Heart left ventricle (tissue), 16 donors: ENCODE data around the gene NCAM1. TPM values are rescaled to one million over a fixed set of nuclear protein-coding genes. Genes with fewer than 3 reads are reported as not detected.

Experiments
- ATAC-seq, 4 donors: fragments of 200-7000 bp; cut with Tn5 transposase; one replicate each; pipeline ENCODE4 v1.9.1; 2020 to 2022; ENCODE audit warnings: moderate library complexity in 4 of 4, mild to moderate bottlenecking in 3 of 4, moderate number of reproducible peaks in 1 of 4
- DNase-seq, 5 donors: peaks; one replicate each; pipeline ENCODE4 v3.0.0-alpha.2; 2020
- H3K27ac ChIP-seq, 12 donors: fragments of 200-600 bp; sonication (generic) in 4 of 12; one replicate each; pipeline versions ENCODE4 v1.5.0 to v1.8.0; 2016 to 2022; ENCODE audit warnings: mild to moderate bottlenecking in 2 of 12
- H3K27me3 ChIP-seq, 9 donors: fragments of 200-600 bp; sonication (generic) in 2 of 9; one replicate each; pipeline versions ENCODE4 v1.5.1 to v1.8.0; 2016 to 2022; ENCODE audit warnings: mild to moderate bottlenecking in 3 of 9
- H3K36me3 ChIP-seq, 9 donors: fragments of 200-600 bp; sonication (generic) in 2 of 9; one replicate each; pipeline versions ENCODE4 v1.5.0 to v1.8.0; 2018 to 2022; ENCODE audit warnings: mild to moderate bottlenecking in 2 of 9
- H3K4me1 ChIP-seq, 12 donors: fragments of 200-600 bp; sonication (generic) in 4 of 12; one replicate each; pipeline versions ENCODE4 v1.5.0 to v1.8.0; 2016 to 2022; ENCODE audit warnings: mild to moderate bottlenecking in 3 of 12
- H3K4me3 ChIP-seq, 12 donors: fragments of 200-600 bp; sonication (generic) in 4 of 12; one replicate each; pipeline versions ENCODE4 v1.5.0 to v1.8.0; 2017 to 2022; ENCODE audit warnings: mild to moderate bottlenecking in 9 of 12, moderate library complexity in 4 of 12
- H3K9me3 ChIP-seq, 12 donors: fragments of 200-600 bp; sonication (generic) in 4 of 12; one replicate each; pipeline versions ENCODE4 v1.5.0 to v1.8.0; 2016 to 2022; ENCODE audit warnings: mild to moderate bottlenecking in 1 of 12
- CTCF ChIP-seq, 12 donors: fragments of 200-600 bp; sonication (generic) in 4 of 12; IDR thresholded peaks; one replicate each; pipeline versions ENCODE4 v1.5.0 to v1.8.0; 2018 to 2022; ENCODE audit warnings: antibody characterized with exemption in 12 of 12, mild to moderate bottlenecking in 5 of 12
- POLR2A ChIP-seq, 2 donors: fragments of 450-650 bp; IDR thresholded peaks; one replicate each; pipeline ENCODE4 v1.6.1; 2017; ENCODE audit warnings: antibody characterized with exemption in 2 of 2, mild to moderate bottlenecking in 2 of 2, moderate library complexity in 2 of 2
- WGBS, 4 donors: extraction: QIAGEN DNeasy Blood & Tissue Kit in 2 of 4; methylation state at CpG; one replicate each; pipeline versions ENCODE4 v1.1.5 to v1.1.7; 2013 to 2018; 5-methylcytosine and 5-hydroxymethylcytosine counted together
- intact Hi-C, 10 donors: fragments of 100-400 bp; cut with DNase I; formaldehyde crosslinking; loops; one replicate each; pipeline versions ENCODE4 v1.11.1 to v1.14.2; 2022
- polyA plus RNA-seq, 2 donors: library from polyadenylated mRNA; stranded (reverse); fragments of 200-250 nt; gene quantifications; one replicate each; pipeline ENCODE4 v1.2.3, GENCODE V29; 2013
- total RNA-seq, 9 donors: library from RNA; depleted of rRNA in 2 of 9; stranded (reverse); fragments of >200 nt in 2 of 9; fragmentation: NEBNext Ultra II Directional in 3 of 9; extraction: Animal tissue kit (Norgen Biotek cat#: 25700) in 3 of 9; gene quantifications; one replicate each; pipeline versions ENCODE4 v1.1.0 to v1.2.4, GENCODE V29; 2016 to 2023
- donor health status: ischemic (EF 13 %, LVEDD 7.1; RV severe dilation, severe dysfunction).
- donor health status: healthy with polysubstance abuse.
- donor health status: DM: no; HTN: yes; CAD: no.
- donor health status: DM: no; HTN: no; CAD: no.
- donor health status: ischemic (EF 25% LVEDD 6.9; RV normal size, moderate dysfunction).
- donor health status: ischemic (EF 25% LVEDD 5.7; RV mildly dilated, moderate dysfunction).
- donor health status: healthy.
- donor health status: DM: yes; HTN: yes; CAD: no.
- donor health status: ischemic (EF 35%, LVEDD 5.7; RV mildly dilated, moderate dysfunction).
- donor health status: nonischemic (EF 11% LVEDD 7.7; RV severe dilation, severe dysfunction).
- donor health status: DM: yes; HTN: yes; CAD: no.
- donor health status: PGD.
- donor health status: ischemic (EF 29% LVEDD 5.4; RV normal size, mild dysfunction).
- donor health status: nonischemic (EF 23%, LVEDD 6.1; RV moderate dilation, normal function).

Gene NCAM1
- total and polyA plus RNA-seq, 11 donors, result 78.0 to 753 (median 389) TPM

DNA sequence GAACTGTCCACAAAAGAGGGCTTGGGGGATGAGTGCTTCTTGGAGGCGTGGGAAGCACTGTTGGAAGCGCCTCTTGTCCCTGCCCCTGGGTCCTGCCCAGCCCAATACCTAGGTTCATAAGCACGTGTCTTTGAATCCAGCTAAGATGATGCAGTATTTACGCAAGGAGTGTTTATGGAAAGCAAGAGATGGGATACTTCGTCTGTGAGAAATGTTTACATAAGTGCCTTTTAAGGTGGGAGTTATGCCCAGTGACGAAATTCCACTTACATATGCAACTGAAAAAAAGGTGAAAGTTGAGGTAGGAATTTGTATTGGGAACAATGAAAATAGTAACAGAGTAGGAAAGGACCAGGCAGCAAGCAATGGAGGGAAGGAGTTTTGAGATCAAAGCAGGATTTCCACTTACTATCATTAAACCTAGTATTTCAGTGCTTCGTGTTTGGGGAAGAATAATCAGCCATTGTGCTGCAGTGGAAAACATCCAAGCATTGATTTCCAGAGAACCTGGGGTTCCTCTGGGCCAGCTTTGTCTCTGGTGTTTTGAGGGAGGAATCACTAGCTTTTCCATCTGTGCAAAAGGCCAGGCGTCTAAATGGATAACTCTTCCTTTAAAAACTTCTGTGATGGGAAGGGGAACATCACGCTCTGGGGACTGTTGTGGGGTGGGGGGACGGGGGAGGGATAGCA, 237.9 kb downstream of the NCAM1 start:
- Histone ChIP-seq H3K27ac (no peak overlapping the region), H3K36me3 (no peaks in the 10 kb centered on the region), H3K4me3 (no peak overlapping the region), H3K4me1 (peaks cover 0 to 33% (median 8%) of the 10 kb centered on the region in 12 donors), H3K9me3 (no peaks in the 10 kb centered on the region), H3K27me3 (no peaks in the 10 kb centered on the region)
- DNase-seq, result no peak
- ATAC-seq, result no peak
- WGBS, 4 donors, result 58 to 73% (median 67%) methylated on average over 10 of the region's 10 CpGs
- intact Hi-C loops, result no loop called here
- TF ChIP-seq CTCF (IDR thresholded peaks at IDR 0.05), result no peak
- no peak for TF ChIP-seq POLR2A (IDR thresholded peaks at IDR 0.05)

DNA sequence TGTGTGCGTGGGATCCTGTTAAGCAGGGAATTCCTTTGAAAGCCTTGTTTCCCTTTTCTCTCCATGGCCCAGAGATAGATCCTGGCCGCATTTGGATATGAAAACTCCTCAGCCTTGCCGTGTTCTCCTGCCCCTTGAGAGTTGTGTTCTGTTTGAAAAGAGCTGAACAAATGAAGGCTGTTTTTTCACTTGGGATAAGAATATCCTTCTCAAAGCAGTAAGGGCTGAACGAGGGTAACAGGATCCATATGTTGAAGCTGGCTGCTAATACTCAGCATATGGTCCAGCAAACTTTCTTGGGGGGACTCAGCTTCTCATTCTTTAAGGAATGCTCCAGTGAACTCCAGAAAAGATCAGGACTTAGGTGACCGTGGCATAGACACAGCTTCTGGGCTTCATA, 238.6 kb downstream of the NCAM1 start:
- no peaks in the 10 kb centered on the region for H3K27me3 ChIP-seq
- H3K27ac ChIP-seq, result no peak overlapping the region
- H3K4me3 ChIP-seq, result no peak overlapping the region
- intact Hi-C loops, result loop anchor here in 1 of 10 donors (10.0 kb wide), 1 partner anchor 235 kb away; the partner anchor contains the start of gene NCAM1
- H3K36me3 ChIP-seq, result peaks cover 0 to 5% (median 0%) of the 10 kb centered on the region in 9 donors
- TF ChIP-seq CTCF (IDR thresholded peaks at IDR 0.05) (no peak), POLR2A (IDR thresholded peaks at IDR 0.05) (no peak)
- peak in 1 of 4 donors; percentile 45 for ATAC-seq
- DNase-seq, result no peak
- H3K4me1 ChIP-seq, result peaks cover 0 to 26% (median 2%) of the 10 kb centered on the region in 12 donors
- no peaks in the 10 kb centered on the region for H3K9me3 ChIP-seq
- 45 to 57% (median 53%) methylated on average over 5 of the region's 5 CpGs for WGBS, 4 donors

- ATAC-seq, result no peak
- Histone ChIP-seq H3K4me3 (no peak overlapping the region), H3K27me3 (no peaks in the 10 kb centered on the region), H3K27ac (no peak overlapping the region), H3K36me3 (peaks cover 0 to 13% (median 0%) of the 10 kb centered on the region in 9 donors), H3K9me3 (no peaks in the 10 kb centered on the region), H3K4me1 (peaks cover 0 to 24% (median 1%) of the 10 kb centered on the region in 12 donors)
- no peak for DNase-seq
- 71 to 80% (median 76%) methylated on average over 12 of the region's 12 CpGs for WGBS, 4 donors
- intact Hi-C loops, result loop anchor here in 1 of 10 donors (10.0 kb wide), 1 partner anchor 236 kb away; the partner anchor contains the start of gene NCAM1
- TF ChIP-seq CTCF (IDR thresholded peaks at IDR 0.05), result no peak
- TF ChIP-seq POLR2A (IDR thresholded peaks at IDR 0.05), result no peak
Observed at GRCh38 chr11:113201054-113201818, 240.0 kb downstream of the NCAM1 start.

DNA sequence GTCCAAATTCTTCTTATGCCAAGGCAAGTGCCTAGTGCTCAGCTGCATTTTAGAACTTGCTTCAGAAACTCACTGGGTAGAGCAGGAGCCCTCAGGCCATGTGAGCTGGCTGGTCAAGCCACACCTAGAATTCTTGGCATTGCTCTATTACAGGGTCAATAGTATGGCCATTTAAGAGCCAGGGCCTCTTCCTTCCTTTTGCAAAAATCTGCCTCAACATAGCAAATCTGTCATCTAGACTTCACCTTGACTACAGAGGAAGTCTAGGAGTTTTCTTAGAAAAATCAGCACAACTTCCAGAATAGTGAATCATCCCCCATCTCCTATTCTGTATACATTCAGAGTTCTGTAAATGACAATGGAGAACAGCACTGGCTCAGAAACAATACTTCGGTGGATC, 241.2 kb downstream of the NCAM1 start:
- TF ChIP-seq POLR2A (IDR thresholded peaks at IDR 0.05) (no peak), CTCF (IDR thresholded peaks at IDR 0.05) (no peak)
- peaks cover 0 to 25% (median 5%) of the 10 kb centered on the region in 9 donors for H3K36me3 ChIP-seq
- ATAC-seq (no peak), DNase-seq (no peak)
- no peak overlapping the region for H3K27ac ChIP-seq
- no peaks in the 10 kb centered on the region for H3K9me3 ChIP-seq
- 81 to 94% (median 89%) methylated on average over 1 of the region's 1 CpG for WGBS, 4 donors
- intact Hi-C loops, result loop anchor here in 1 of 10 donors (10.0 kb wide), 1 partner anchor 238 kb away; the partner anchor contains the start of gene NCAM1
- H3K4me3 ChIP-seq, result no peak overlapping the region
- peaks cover 0 to 24% (median 1%) of the 10 kb centered on the region in 12 donors for H3K4me1 ChIP-seq
- no peaks in the 10 kb centered on the region for H3K27me3 ChIP-seq
